HG03575 (cell line): Measurements from ENCODE around the gene MAD1L1.
"Not testable (repeated sequence)": the region's sequence is repeated elsewhere in the genome, so short reads cannot be mapped to it uniquely, and the experiment has no call there.

ENCODE experiments used
- ATAC-seq: cut with Tn5 transposase; IDR thresholded peaks from one replicate; pipeline ENCODE4 v1.9.1; 2021; ENCODE audit not compliant: unreplicated experiment, insufficient number of reproducible peaks, low FRiP score; ENCODE audit errors: extremely low read depth

MAD1L1 gene

GRCh38 chr7:1816451-1816850 lies 416.3 kb downstream of the MAD1L1 start:
- ATAC-seq, result not testable (repeated sequence)

- not testable (repeated sequence) for ATAC-seq
These were observed 417.0 kb downstream of the MAD1L1 start for GRCh38 chr7:1815551-1816281.

GRCh38 chr7:1815051-1815481 lies 417.7 kb downstream of the MAD1L1 start:
- no peak for ATAC-seq

GRCh38 chr7:1814089-1814811 lies 418.5 kb downstream of the MAD1L1 start:
- no peak for ATAC-seq

- ATAC-seq, result no peak
These were observed 419.2 kb downstream of the MAD1L1 start for GRCh38 chr7:1813394-1814088.

- ATAC-seq, result no peak
These were observed 420.0 kb downstream of the MAD1L1 start for GRCh38 chr7:1812509-1813393.

GRCh38 chr7:1811850-1812508 lies 420.8 kb downstream of the MAD1L1 start:
- no peak for ATAC-seq

GRCh38 chr7:1810961-1811849 lies 421.5 kb downstream of the MAD1L1 start:
- no peak for ATAC-seq

GRCh38 chr7:1810521-1810920 lies 422.2 kb downstream of the MAD1L1 start:
- ATAC-seq, result no peak

- no peak for ATAC-seq
These were observed 423.0 kb downstream of the MAD1L1 start for GRCh38 chr7:1809601-1810258.

- ATAC-seq, result no peak
These were observed 423.7 kb downstream of the MAD1L1 start for GRCh38 chr7:1809070-1809469.

- ATAC-seq, result no peak
These were observed 424.7 kb downstream of the MAD1L1 start for GRCh38 chr7:1807821-1808600.

- ATAC-seq, result no peak
These were observed 426.4 kb downstream of the MAD1L1 start for GRCh38 chr7:1806354-1806753.

GRCh38 chr7:1804310-1804709 lies 428.4 kb downstream of the MAD1L1 start:
- ATAC-seq, result no peak

GRCh38 chr7:1802899-1803298 lies 429.8 kb downstream of the MAD1L1 start:
- no peak for ATAC-seq

- ATAC-seq, result no peak
These were observed 431.8 kb downstream of the MAD1L1 start for GRCh38 chr7:1800902-1801301.
